ENCODE results near the gene PPP1R37.

DNA sequence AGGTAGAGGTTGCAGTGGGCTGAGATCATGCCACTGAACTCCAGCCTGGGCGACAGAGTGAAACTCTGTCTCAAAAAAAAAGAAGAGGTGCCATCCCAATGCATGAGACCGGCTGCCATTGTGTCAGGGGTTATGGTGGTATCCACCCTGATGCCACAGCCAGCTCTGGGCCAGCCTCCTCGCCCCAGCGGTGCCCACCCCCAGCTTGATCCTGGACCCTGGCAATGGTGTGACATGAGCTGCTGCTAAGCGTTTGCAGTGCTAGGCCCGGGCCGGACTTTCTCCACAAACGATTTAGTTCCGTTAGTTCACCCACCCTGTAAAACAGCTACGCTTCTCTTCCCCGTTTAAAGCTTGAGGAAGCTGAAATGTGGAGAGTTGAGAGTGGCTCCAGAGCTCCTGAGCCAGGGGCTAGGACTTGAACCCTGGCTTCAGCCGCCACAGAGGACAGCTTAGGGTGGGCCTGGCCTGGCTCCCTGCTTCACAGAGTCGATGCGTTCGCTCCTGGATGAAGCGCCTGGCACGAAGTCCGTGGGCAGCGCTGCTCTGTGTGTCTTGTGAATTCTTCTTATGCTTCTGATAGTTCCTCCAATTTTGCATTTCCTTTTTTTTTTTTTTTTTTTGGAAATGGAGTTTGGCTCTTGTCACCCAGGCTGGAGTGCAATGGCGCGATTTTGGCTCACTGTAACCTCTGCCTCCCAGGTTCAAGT lies 42.4 kb downstream of the PPP1R37 start:
- TF ChIP-seq CTCF (IDR thresholded peaks at IDR 0.05) (no peak), POLR2A (IDR thresholded peaks at IDR 0.05) (no peak)

All from thyroid gland (tissue), 4 donors.